H1 (cell line): ENCODE measurements around the gene KIR2DL3. TPM values are rescaled to one million over a fixed set of nuclear protein-coding genes. Genes with fewer than 3 reads are reported as not detected.

Source experiments
- CTCF ChIA-PET: fragments of 300-600 bp; sonication (Branson Sonifier 250); formaldehyde crosslinking; loops from one replicate; lab custom pipeline; 2021; ENCODE audit not compliant: partially characterized antibody; lab: Charles Lee
- POLR2A ChIA-PET: fragments of 300-600 bp; sonication (Branson Sonifier 250); formaldehyde crosslinking; loops from one replicate; lab custom pipeline; 2021; ENCODE audit warnings: inconsistent platforms; ENCODE audit not compliant: partially characterized antibody; lab: Charles Lee
- DNase-seq, 2 experiments: peaks; one replicate each; pipeline versions ENCODE4 v3.0.0 to v3.0.0-alpha.2; 2010 to 2022; ENCODE audit warnings: low spot score in 2 of 2, low read depth in 1 of 2, mixed read lengths in 1 of 2
- FAIRE-seq: peaks from 2 replicates; lab custom pipeline; 2011; peaks lifted over from hg19 to GRCh38; lab: Jason Lieb, UNC
- H2AFZ ChIP-seq: 2 replicates; pipeline ENCODE4 v1.8.1; 2012; ENCODE audit warnings: low read length, inconsistent platforms
- H2AK5ac ChIP-seq: 2 replicates; pipeline ENCODE4 v1.6.1; 2013; ENCODE audit warnings: low read depth, low read length
- H2BK120ac ChIP-seq: replicated peaks from 2 replicates; pipeline ENCODE3; 2013; ENCODE audit warnings: low read depth, low read length, inconsistent platforms
- H2BK12ac ChIP-seq: 2 replicates; pipeline ENCODE4 v1.6.1; 2013; ENCODE audit warnings: low read depth, low read length
- H2BK15ac ChIP-seq: 2 replicates; pipeline ENCODE4 v1.6.1; 2013; ENCODE audit warnings: low read length
- H2BK20ac ChIP-seq: 2 replicates; pipeline ENCODE4 v1.6.1; 2013; ENCODE audit warnings: low read length
- H2BK5ac ChIP-seq: 2 replicates; pipeline ENCODE4 v1.6.1; 2013; ENCODE audit warnings: low read depth, low read length
- H3K14ac ChIP-seq: 2 replicates; pipeline ENCODE4 v1.6.1; 2013; ENCODE audit warnings: inconsistent platforms; ENCODE audit not compliant: insufficient read length
- H3K18ac ChIP-seq: 2 replicates; pipeline ENCODE4 v1.6.1; 2013; ENCODE audit warnings: low read length; ENCODE audit errors: extremely low read depth
- H3K23ac ChIP-seq: 2 replicates; pipeline ENCODE4 v1.6.1; 2013; ENCODE audit warnings: inconsistent platforms; ENCODE audit not compliant: insufficient read length
- H3K23me2 ChIP-seq: 2 replicates; pipeline ENCODE4 v1.6.1; 2013; ENCODE audit warnings: low read depth, low read length
- H3K27ac ChIP-seq: 2 replicates; pipeline ENCODE4 v1.6.1; 2011; ENCODE audit warnings: low read depth, low read length, inconsistent platforms
- H3K27me3 ChIP-seq, 4 experiments: replicated peaks in 1 of 4; 1 replicate in 1 of 4; 2 replicates in 3 of 4; pipeline versions ENCODE4 v1.6.1 to v1.8.1; 2011 to 2013; ENCODE audit warnings: low read length in 3 of 4, mild to moderate bottlenecking in 3 of 4, inconsistent platforms in 2 of 4, mixed read lengths in 2 of 4, moderate library complexity in 1 of 4; ENCODE audit not compliant: control insufficient read depth in 3 of 4, insufficient read depth in 3 of 4; ENCODE audit errors: extremely low read depth in 1 of 4
- H3K36me3 ChIP-seq, 4 experiments: 2 replicates each; pipeline versions ENCODE4 v1.6.1 to v1.8.1; 2011 to 2013; ENCODE audit warnings: mild to moderate bottlenecking in 4 of 4, low read length in 3 of 4, moderate library complexity in 2 of 4, control low read depth in 1 of 4, inconsistent platforms in 1 of 4; ENCODE audit not compliant: insufficient read depth in 4 of 4, control insufficient read depth in 2 of 4
- H3K4ac ChIP-seq: replicated peaks from 2 replicates; pipeline ENCODE3; 2013; ENCODE audit warnings: low read length, low read depth, mixed read lengths, inconsistent platforms; ENCODE audit not compliant: insufficient read length
- H3K4me1 ChIP-seq, 4 experiments: replicated peaks in 1 of 4; 1 replicate in 1 of 4; 2 replicates in 3 of 4; pipeline versions ENCODE4 v1.6.1 to v1.8.1; 2011 to 2013; ENCODE audit warnings: low read length in 3 of 4, inconsistent platforms in 2 of 4, mixed read lengths in 1 of 4; ENCODE audit not compliant: insufficient read depth in 4 of 4, control insufficient read depth in 3 of 4
- H3K4me2 ChIP-seq, 2 experiments: 2 replicates each; pipeline versions ENCODE4 v1.6.1 to v1.8.1; 2011 to 2013; ENCODE audit warnings: low read depth in 2 of 2, low read length in 2 of 2, control low read depth in 1 of 2, inconsistent platforms in 1 of 2, mild to moderate bottlenecking in 1 of 2; ENCODE audit not compliant: insufficient read depth in 1 of 2
- H3K4me3 ChIP-seq, 4 experiments: fragments of 200-600, 300-600 bp in 1 of 4; sonication (generic), shearing (Covaris generic), sonication (Bioruptor Twin) in 1 of 4; 2 replicates each; pipeline versions ENCODE4 v1.5.1 to v1.8.1; 2011 to 2016; ENCODE audit warnings: low read length in 4 of 4, low read depth in 3 of 4, control low read depth in 2 of 4, inconsistent platforms in 2 of 4, mild to moderate bottlenecking in 2 of 4, mixed read lengths in 1 of 4, moderate library complexity in 1 of 4; ENCODE audit not compliant: insufficient read depth in 2 of 4; ENCODE audit errors: extremely low read depth in 1 of 4
- H3K56ac ChIP-seq: replicated peaks from 2 replicates; pipeline ENCODE3; 2013; ENCODE audit warnings: low read depth, mild to moderate bottlenecking, mixed read lengths, low read length, inconsistent platforms; ENCODE audit not compliant: insufficient read length
- H3K79me1 ChIP-seq: 2 replicates; pipeline ENCODE4 v1.6.1; 2013; ENCODE audit warnings: low read depth, low read length, control low read depth
- H3K79me2 ChIP-seq, 2 experiments: 2 replicates each; pipeline versions ENCODE4 v1.6.1 to v1.8.1; 2012 to 2013; ENCODE audit warnings: low read length in 2 of 2, mild to moderate bottlenecking in 2 of 2, inconsistent platforms in 1 of 2; ENCODE audit not compliant: insufficient read depth in 2 of 2, control insufficient read depth in 1 of 2
- H3K9ac ChIP-seq, 4 experiments: replicated peaks in 1 of 4; 1 replicate in 1 of 4; 2 replicates in 3 of 4; pipeline versions ENCODE4 v1.6.1 to v1.8.1; 2011 to 2013; ENCODE audit warnings: low read depth in 3 of 4, low read length in 3 of 4, control low read depth in 2 of 4, mild to moderate bottlenecking in 2 of 4, moderate library complexity in 2 of 4, inconsistent platforms in 1 of 4; ENCODE audit errors: extremely low read depth in 1 of 4
- H3K9me3 ChIP-seq, 2 experiments: 2 replicates each; pipeline versions ENCODE4 v1.6.1 to v1.8.1; 2012 to 2013; ENCODE audit warnings: mild to moderate bottlenecking in 2 of 2, moderate library complexity in 2 of 2, control low read depth in 1 of 2, inconsistent platforms in 1 of 2, low read depth in 1 of 2, low read length in 1 of 2, mixed read lengths in 1 of 2; ENCODE audit not compliant: insufficient read depth in 2 of 2
- H4K20me1 ChIP-seq, 2 experiments: replicated peaks in 1 of 2; 2 replicates each; pipeline versions ENCODE3 to v1.8.1; 2011 to 2013; ENCODE audit warnings: inconsistent platforms in 2 of 2, low read length in 2 of 2, mild to moderate bottlenecking in 1 of 2; ENCODE audit not compliant: insufficient read depth in 2 of 2, control insufficient read depth in 1 of 2
- H4K5ac ChIP-seq: 2 replicates; pipeline ENCODE4 v1.6.1; 2013; ENCODE audit warnings: low read length, low read depth, mixed read lengths, inconsistent platforms; ENCODE audit not compliant: insufficient read length
- H4K8ac ChIP-seq: 2 replicates; pipeline ENCODE4 v1.8.0; 2013; ENCODE audit warnings: mild to moderate bottlenecking, moderate library complexity, low read length, inconsistent platforms; ENCODE audit not compliant: insufficient read depth; ENCODE audit errors: extremely low read depth
- H4K91ac ChIP-seq: replicated peaks from 2 replicates; pipeline ENCODE3; 2013; ENCODE audit warnings: low read length, mixed read lengths, inconsistent platforms; ENCODE audit not compliant: insufficient read length
- ATF3 ChIP-seq: IDR thresholded peaks from 2 replicates; pipeline ENCODE4 v1.6.1; 2011; ENCODE audit warnings: low read depth, mild to moderate bottlenecking, low read length; ENCODE audit not compliant: insufficient read depth
- CBX8 ChIP-seq: fragments of 300-800, 300-1000 bp; sonication (generic); IDR thresholded peaks from 2 replicates; pipeline ENCODE4 v1.7.1; 2016; ENCODE audit warnings: low read depth, low read length, borderline replicate concordance
- CEBPB ChIP-seq: IDR thresholded peaks from 2 replicates; pipeline ENCODE4 v1.6.1; 2012; ENCODE audit warnings: low read depth, low read length
- CTCF ChIP-seq, 3 experiments: IDR thresholded peaks; 1 replicate in 2 of 3; 2 replicates in 1 of 3; pipeline versions ENCODE4 v1.5.1 to v1.6.1; 2011; ENCODE audit warnings: low read length in 3 of 3, mild to moderate bottlenecking in 3 of 3, inconsistent platforms in 2 of 3, low read depth in 1 of 3, moderate library complexity in 1 of 3; ENCODE audit not compliant: insufficient read depth in 1 of 3; ENCODE audit errors: control extremely low read depth in 1 of 3
- EZH2 ChIP-seq: fragments of 200-600 bp; sonication (generic); IDR thresholded peaks from 2 replicates; pipeline ENCODE4 v1.7.1; 2012; ENCODE audit warnings: low read depth, mild to moderate bottlenecking, moderate library complexity, low read length, inconsistent platforms; ENCODE audit not compliant: severe bottlenecking
- RAD21 ChIP-seq, 2 experiments: IDR thresholded peaks in 1 of 2; conservative IDR thresholded peaks in 1 of 2; 2 replicates each; pipeline ENCODE4 v1.6.1; 2011; ENCODE audit warnings: low read depth in 2 of 2, low read length in 2 of 2, improper control_type of control experiment in 1 of 2, inconsistent platforms in 1 of 2, mild to moderate bottlenecking in 1 of 2, moderate library complexity in 1 of 2
- RNF2 ChIP-seq: fragments of 200-900, 300-1000 bp; sonication (generic); IDR thresholded peaks from 2 replicates; pipeline ENCODE4 v1.7.1; 2016; ENCODE audit warnings: borderline replicate concordance, low read depth, mild to moderate bottlenecking, antibody characterized with exemption, low read length; ENCODE audit not compliant: poor library complexity, severe bottlenecking; ENCODE audit errors: missing control alignments
- SIN3A ChIP-seq, 2 experiments: IDR thresholded peaks in 1 of 2; conservative IDR thresholded peaks in 1 of 2; 2 replicates each; pipeline ENCODE4 v1.6.1; 2011 to 2012; ENCODE audit warnings: low read length in 2 of 2, improper control_type of control experiment in 1 of 2, low read depth in 1 of 2, mild to moderate bottlenecking in 1 of 2
- SIRT6 ChIP-seq: IDR thresholded peaks from one replicate; pipeline ENCODE4 v1.7.1; 2012; ENCODE audit warnings: low read length, inconsistent platforms
- ZNF274 ChIP-seq: IDR thresholded peaks from 2 replicates; pipeline ENCODE4 v1.7.0; 2012; ENCODE audit warnings: low read length, borderline replicate concordance; ENCODE audit errors: extremely low read depth
- WGBS, 2 experiments: shearing (Covaris generic) in 1 of 2; methylation state at CpG; one replicate each; pipeline versions ENCODE4 v1.1.6 to v1.1.7; 2013 to 2015; ENCODE audit warnings: low lambda C conversion rate in 2 of 2, mixed read lengths in 2 of 2, inconsistent platforms in 1 of 2, low coverage in 1 of 2, missing lambda C conversion rate in 1 of 2; ENCODE audit not compliant: insufficient replicate concordance in 2 of 2, insufficient coverage in 1 of 2, insufficient read length in 1 of 2; ENCODE audit errors: extremely low coverage in 1 of 2, missing lambda C conversion rate in 1 of 2; 5-methylcytosine and 5-hydroxymethylcytosine counted together
- polyA plus RNA-seq, 7 experiments: library from polyadenylated mRNA; depleted of rRNA in 3 of 7; stranded (reverse) in 5 of 7; unstranded in 2 of 7; fragments of >200 nt in 5 of 7; fragments of 200-250 nt in 2 of 7; gene quantifications; 1 replicate in 5 of 7; 2 replicates in 1 of 7; 4 replicates in 1 of 7; pipeline versions ENCODE4 v1.2.1 to v1.2.3, GENCODE V29; 2011 to 2013; ENCODE audit warnings: missing spikeins in 2 of 7, mixed read lengths in 2 of 7
- total RNA-seq: library from RNA; stranded (reverse); fragmentation: NEBNext Ultra II Directional; extraction: Animal tissue kit (Norgen Biotek cat#: 25700); gene quantifications from 2 replicates; pipeline ENCODE4 v1.2.1, GENCODE V29; 2021

Gene KIR2DL3
- total and polyA plus RNA-seq, 2 of the 8 experiments (the other 6 are each of a cell fraction or from before 2014, with no cell fraction given) = not detected

- Histone ChIP-seq H4K5ac (no peak overlapping the region), H3K79me1 (no peaks in the 10 kb centered on the region), H2BK5ac (no peak overlapping the region), H2AK5ac (no peak overlapping the region), H3K27ac (no peak overlapping the region), H3K4me3 (no peak overlapping the region), H2BK120ac (no peak overlapping the region), H3K18ac (no peak overlapping the region), H3K9ac (no peak overlapping the region), H2BK15ac (no peak overlapping the region), H2BK20ac (no peak overlapping the region), H3K14ac (no peak overlapping the region), H3K4ac (no peak overlapping the region), H3K27me3 (no peaks in the 10 kb centered on the region), H3K4me1 (no peaks in the 10 kb centered on the region), H3K56ac (no peak overlapping the region), H3K9me3 (peaks cover 69 to 83% of the 10 kb centered on the region in 2 experiments), H3K36me3 (peaks cover 0 to 4% (median 0%) of the 10 kb centered on the region in 4 experiments; a peak in 1 of 8 replicates), H3K23ac (no peak overlapping the region), H3K23me2 (no peaks in the 10 kb centered on the region), H2AFZ (no peak overlapping the region), H4K20me1 (no peaks in the 10 kb centered on the region), H3K79me2 (no peaks in the 10 kb centered on the region), H4K8ac (no peak overlapping the region), H4K91ac (no peak overlapping the region), H3K4me2 (no peak overlapping the region), H2BK12ac (no peak overlapping the region)
- CTCF ChIA-PET = no interaction called here
- 66% methylated on average over 3 of the region's 3 CpGs; no CpG with 5 or more reads in 1 of the 2 experiments for WGBS, 2 experiments
- FAIRE-seq = no peak
- POLR2A ChIA-PET = no interaction called here
- no peak for DNase-seq
- TF ChIP-seq CEBPB (no peak), CBX8 (no peak), ATF3 (no peak), EZH2 (no peak), CTCF (IDR thresholded peaks at IDR 0.05; ENCODE audit: control extremely low read depth in 1 of 3, insufficient read depth in 1 of 3, low read depth in 1 of 3, low read length in 3 of 3) (no peak), SIRT6 (no peak), RAD21 (IDR thresholded peaks at IDR 0.05 in 1 of 2, conservative IDR thresholded peaks at IDR 0.05 in 1 of 2; ENCODE audit: low read depth in 2 of 2, low read length in 2 of 2) (no peak), ZNF274 (no peak), RNF2 (no peak), SIN3A (conservative IDR thresholded peaks at IDR 0.05 in 1 of 2, IDR thresholded peaks at IDR 0.05 in 1 of 2; ENCODE audit: low read depth in 1 of 2, low read length in 2 of 2) (no peak)
Observed at GRCh38 chr19:54728167-54728566, 10.1 kb upstream of the KIR2DL3 start.
